ENCODE measurements around the gene CHRM4. TPM values are rescaled to one million over a fixed set of nuclear protein-coding genes. Genes with fewer than 3 reads are reported as not detected.

The CHRM4 gene
- total and polyA plus RNA-seq, 2 experiments from 2014 or later = 0.30 TPM; not detected in 1

GRCh38 chr11:46342239-46342638, 49.3 kb downstream of the CHRM4 start:
- Histone ChIP-seq H3K36me3 (replicated peaks; ENCODE audit: insufficient read depth, low read depth) (no peaks in the 10 kb centered on the region), H3K27ac (peak overlapping the region; percentile 42), H3K9me2 (replicated peaks; ENCODE audit: insufficient read depth) (no peaks in the 10 kb centered on the region), H3K27me3 (no peaks in the 10 kb centered on the region), H3K79me2 (no peaks in the 10 kb centered on the region), H3K4me2 (no peak overlapping the region), H2AFZ (no peak overlapping the region), H3K9me3 (ENCODE audit: low read depth) (no peaks in the 10 kb centered on the region), H4K20me1 (ENCODE audit: insufficient read depth, poor library complexity, severe bottlenecking) (no peaks in the 10 kb centered on the region), H3K4me1 (ENCODE audit: insufficient read depth) (peaks cover 29% of the 10 kb centered on the region), H3K4me3 (no peak overlapping the region)
- WGBS (ENCODE audit: low lambda C conversion rate, missing lambda C conversion rate) = 44% methylated on average over 5 of the region's 5 CpGs
- TF ChIP-seq EZH2 (IDR thresholded peaks at IDR 0.05; ENCODE audit: borderline replicate concordance) (no peak), EZH2phosphoT487 (IDR thresholded peaks at IDR 0.05; ENCODE audit: low read depth, severe bottlenecking, unreplicated experiment) (no peak), CTCF (IDR thresholded peaks at IDR 0.05; ENCODE audit: poor library complexity) (no peak)
- DNase-seq (ENCODE audit: low spot score) = peak; percentile 56

GRCh38 chr11:46341454-46341853, 50.1 kb downstream of the CHRM4 start:
- WGBS (ENCODE audit: low lambda C conversion rate, missing lambda C conversion rate) = 92% methylated on average over 3 of the region's 3 CpGs
- H3K27ac ChIP-seq = peak overlapping the region; percentile 42
- no peaks in the 10 kb centered on the region for H3K9me3 ChIP-seq (ENCODE audit: low read depth)
- no peaks in the 10 kb centered on the region for H3K9me2 ChIP-seq (replicated peaks; ENCODE audit: insufficient read depth)
- H3K4me1 ChIP-seq (ENCODE audit: insufficient read depth) = peaks cover 29% of the 10 kb centered on the region
- no peak overlapping the region for H3K4me3 ChIP-seq
- no peak for DNase-seq (ENCODE audit: low spot score)
- H2AFZ ChIP-seq = no peak overlapping the region
- no peaks in the 10 kb centered on the region for H3K27me3 ChIP-seq
- H4K20me1 ChIP-seq (ENCODE audit: insufficient read depth, poor library complexity, severe bottlenecking) = no peaks in the 10 kb centered on the region
- TF ChIP-seq EZH2 (IDR thresholded peaks at IDR 0.05; ENCODE audit: borderline replicate concordance) (no peak), CTCF (IDR thresholded peaks at IDR 0.05; ENCODE audit: poor library complexity) (no peak), EZH2phosphoT487 (IDR thresholded peaks at IDR 0.05; ENCODE audit: low read depth, severe bottlenecking, unreplicated experiment) (no peak)
- H3K4me2 ChIP-seq = no peak overlapping the region
- H3K79me2 ChIP-seq = no peaks in the 10 kb centered on the region
- H3K36me3 ChIP-seq (replicated peaks; ENCODE audit: insufficient read depth, low read depth) = no peaks in the 10 kb centered on the region

- Histone ChIP-seq H3K36me3 (replicated peaks; ENCODE audit: insufficient read depth, low read depth) (no peaks in the 10 kb centered on the region), H3K4me1 (ENCODE audit: insufficient read depth) (peaks cover 29% of the 10 kb centered on the region), H4K20me1 (ENCODE audit: insufficient read depth, poor library complexity, severe bottlenecking) (no peaks in the 10 kb centered on the region), H3K9me2 (replicated peaks; ENCODE audit: insufficient read depth) (no peaks in the 10 kb centered on the region), H3K27ac (peak overlapping the region; percentile 68), H3K79me2 (no peaks in the 10 kb centered on the region), H3K27me3 (peaks cover under 1% of the 10 kb centered on the region), H3K4me3 (no peak overlapping the region), H3K9me3 (ENCODE audit: low read depth) (no peaks in the 10 kb centered on the region), H2AFZ (no peak overlapping the region), H3K4me2 (no peak overlapping the region)
- TF ChIP-seq EZH2 (IDR thresholded peaks at IDR 0.05; ENCODE audit: borderline replicate concordance) = no peak
- no peak for TF ChIP-seq CTCF (IDR thresholded peaks at IDR 0.05; ENCODE audit: poor library complexity)
- TF ChIP-seq EZH2phosphoT487 (IDR thresholded peaks at IDR 0.05; ENCODE audit: low read depth, severe bottlenecking, unreplicated experiment) = no peak
- peak; percentile 71 for DNase-seq (ENCODE audit: low spot score)
- 84% methylated on average over 2 of the region's 2 CpGs for WGBS (ENCODE audit: low lambda C conversion rate, missing lambda C conversion rate)
Measured at GRCh38 chr11:46339816-46340215, 51.8 kb downstream of the CHRM4 start.

Measured in hepatocyte (in vitro differentiated cells).